ENCODE data around the gene RBM45.

- TF ChIP-seq EZH2phosphoT487 (conservative IDR thresholded peaks at IDR 0.05; ENCODE audit: low read length) (no peak), CTCF (IDR thresholded peaks at IDR 0.05; ENCODE audit: insufficient read depth, low read length, poor library complexity, severe bottlenecking) (no peak)
These were observed 23.4 kb upstream of the RBM45 start for GRCh38 chr2:178088774-178089270.

Measured in SU-DHL-6 (cell line).